ENCODE measurements around the gene DNMT3B. TPM values are rescaled to one million over a fixed set of nuclear protein-coding genes. Genes with fewer than 3 reads are reported as not detected.

DNMT3B gene
- total RNA-seq, 4 donors from 2014 or later, result 0.20 to 0.39 (median 0.30) TPM

DNA sequence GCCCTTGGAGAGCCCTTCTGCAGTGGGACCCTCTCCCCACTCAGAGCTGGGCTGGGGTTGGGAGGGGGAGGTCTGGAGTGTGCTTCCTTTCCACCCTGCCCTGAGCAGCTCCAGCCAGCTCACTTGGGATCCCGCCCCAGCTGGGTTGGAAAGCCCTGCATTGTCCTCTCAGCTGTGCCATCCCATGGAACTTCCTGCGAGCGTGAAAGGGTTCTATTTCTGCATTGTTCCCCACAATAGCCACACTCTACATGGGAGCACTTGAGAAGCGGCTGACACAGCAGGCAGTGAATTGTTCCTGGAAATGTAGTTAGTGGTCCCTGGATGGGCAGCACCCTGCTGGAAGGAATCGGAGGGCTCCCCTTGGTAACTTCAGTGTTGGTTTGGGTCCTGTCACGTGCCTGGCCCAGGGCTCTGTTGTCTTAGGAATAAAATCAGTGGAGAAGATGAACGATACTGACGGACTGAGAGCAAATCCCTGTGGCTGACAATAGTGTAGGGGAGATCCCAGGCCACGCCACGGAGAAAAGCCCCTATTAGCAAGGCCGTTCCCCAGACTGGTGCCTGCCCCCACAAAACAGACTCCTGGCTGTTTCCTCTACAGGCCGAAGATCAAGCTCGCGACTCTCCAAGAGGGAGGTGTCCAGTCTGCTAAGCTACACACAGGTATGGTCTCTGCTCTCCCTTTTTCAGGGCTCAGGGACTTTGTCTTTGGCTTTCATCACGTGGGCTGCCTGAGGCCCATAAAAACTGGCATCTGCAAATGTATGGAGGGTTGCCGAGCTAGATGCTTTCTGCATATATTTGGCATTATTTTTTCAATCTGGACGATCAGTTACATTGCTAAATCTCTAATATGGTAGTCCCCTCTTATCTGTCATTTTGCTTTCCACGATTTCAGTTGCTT is 18.8 kb downstream of the DNMT3B start:
- DNase-seq, result no peak
- in situ Hi-C loops (cut with MboI; ENCODE audit: low sequenced_read_pairs in 4 of 4) (loop anchor here in 1 of 4 donors (25.0 kb wide), 1 partner anchor 506 kb away; the partner anchor contains the start of gene BPIFB1), intact Hi-C loops (cut with DNase I; ENCODE audit: low total_unique reads) (no loop called here)
- no peaks in the 10 kb centered on the region for H3K9me3 ChIP-seq
- no peak overlapping the region for H3K27ac ChIP-seq
- TF ChIP-seq, protein P1, sequence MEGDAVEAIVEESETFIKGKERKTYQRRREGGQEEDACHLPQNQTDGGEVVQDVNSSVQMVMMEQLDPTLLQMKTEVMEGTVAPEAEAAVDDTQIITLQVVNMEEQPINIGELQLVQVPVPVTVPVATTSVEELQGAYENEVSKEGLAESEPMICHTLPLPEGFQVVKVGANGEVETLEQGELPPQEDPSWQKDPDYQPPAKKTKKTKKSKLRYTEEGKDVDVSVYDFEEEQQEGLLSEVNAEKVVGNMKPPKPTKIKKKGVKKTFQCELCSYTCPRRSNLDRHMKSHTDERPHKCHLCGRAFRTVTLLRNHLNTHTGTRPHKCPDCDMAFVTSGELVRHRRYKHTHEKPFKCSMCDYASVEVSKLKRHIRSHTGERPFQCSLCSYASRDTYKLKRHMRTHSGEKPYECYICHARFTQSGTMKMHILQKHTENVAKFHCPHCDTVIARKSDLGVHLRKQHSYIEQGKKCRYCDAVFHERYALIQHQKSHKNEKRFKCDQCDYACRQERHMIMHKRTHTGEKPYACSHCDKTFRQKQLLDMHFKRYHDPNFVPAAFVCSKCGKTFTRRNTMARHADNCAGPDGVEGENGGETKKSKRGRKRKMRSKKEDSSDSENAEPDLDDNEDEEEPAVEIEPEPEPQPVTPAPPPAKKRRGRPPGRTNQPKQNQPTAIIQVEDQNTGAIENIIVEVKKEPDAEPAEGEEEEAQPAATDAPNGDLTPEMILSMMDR (IDR thresholded peaks at IDR 0.05 in 4 of 5, conservative IDR thresholded peaks at IDR 0.05 in 1 of 5), result no peak
- no peak for TF ChIP-seq POLR2A (IDR thresholded peaks at IDR 0.05)
- H3K4me1 ChIP-seq, result peaks cover 0 to 2% of the 10 kb centered on the region in 2 donors
- no peaks in the 10 kb centered on the region for H3K27me3 ChIP-seq
- H3K4me3 ChIP-seq, result no peak overlapping the region
- ATAC-seq, result no peak
- no peaks in the 10 kb centered on the region for H3K36me3 ChIP-seq

DNA sequence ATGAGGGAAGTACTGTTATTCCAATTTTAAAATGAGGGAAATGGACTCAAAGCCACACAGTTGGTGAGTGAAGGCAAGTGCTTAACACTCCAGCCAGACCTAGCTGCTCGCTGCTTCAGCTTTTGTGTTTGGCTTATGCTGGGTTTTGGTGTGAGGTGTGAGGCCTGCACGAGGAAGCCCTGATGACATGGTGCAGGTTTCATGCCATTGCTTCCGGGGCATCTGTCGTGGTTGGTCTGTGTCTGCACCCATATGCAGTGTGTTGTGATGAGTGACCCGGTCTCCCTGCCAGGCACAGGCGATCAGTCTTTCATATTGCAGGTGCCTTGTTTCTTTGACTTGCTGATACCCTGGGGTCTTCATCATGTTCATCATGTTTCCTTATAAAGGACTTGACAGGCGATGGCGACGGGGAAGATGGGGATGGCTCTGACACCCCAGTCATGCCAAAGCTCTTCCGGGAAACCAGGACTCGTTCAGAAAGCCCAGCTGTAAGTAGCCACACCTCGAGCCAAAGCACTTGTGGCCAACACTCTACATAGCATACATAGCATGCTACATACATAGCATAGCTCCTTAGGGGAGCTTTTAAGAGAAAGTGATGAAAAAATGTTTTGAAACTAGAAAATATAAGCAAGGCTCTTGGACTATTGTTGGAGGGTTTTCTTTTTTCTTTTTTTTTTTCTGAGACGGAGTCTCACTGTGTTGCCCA is 22.3 kb downstream of the DNMT3B start:
- Histone ChIP-seq H3K36me3 (no peaks in the 10 kb centered on the region), H3K4me3 (no peak overlapping the region), H3K27ac (no peak overlapping the region), H3K9me3 (no peaks in the 10 kb centered on the region), H3K4me1 (peaks cover 5 to 15% of the 10 kb centered on the region in 2 donors), H3K27me3 (no peaks in the 10 kb centered on the region)
- intact Hi-C loops (cut with DNase I; ENCODE audit: low total_unique reads) (no loop called here), in situ Hi-C loops (cut with MboI; ENCODE audit: low sequenced_read_pairs in 4 of 4) (loop anchor here in 1 of 4 donors (25.0 kb wide), 1 partner anchor 503 kb away; the partner anchor contains the start of gene BPIFB1)
- DNase-seq (no peak), ATAC-seq (no peak)
- TF ChIP-seq, protein P1 (IDR thresholded peaks at IDR 0.05 in 4 of 5, conservative IDR thresholded peaks at IDR 0.05 in 1 of 5), result no peak

DNA sequence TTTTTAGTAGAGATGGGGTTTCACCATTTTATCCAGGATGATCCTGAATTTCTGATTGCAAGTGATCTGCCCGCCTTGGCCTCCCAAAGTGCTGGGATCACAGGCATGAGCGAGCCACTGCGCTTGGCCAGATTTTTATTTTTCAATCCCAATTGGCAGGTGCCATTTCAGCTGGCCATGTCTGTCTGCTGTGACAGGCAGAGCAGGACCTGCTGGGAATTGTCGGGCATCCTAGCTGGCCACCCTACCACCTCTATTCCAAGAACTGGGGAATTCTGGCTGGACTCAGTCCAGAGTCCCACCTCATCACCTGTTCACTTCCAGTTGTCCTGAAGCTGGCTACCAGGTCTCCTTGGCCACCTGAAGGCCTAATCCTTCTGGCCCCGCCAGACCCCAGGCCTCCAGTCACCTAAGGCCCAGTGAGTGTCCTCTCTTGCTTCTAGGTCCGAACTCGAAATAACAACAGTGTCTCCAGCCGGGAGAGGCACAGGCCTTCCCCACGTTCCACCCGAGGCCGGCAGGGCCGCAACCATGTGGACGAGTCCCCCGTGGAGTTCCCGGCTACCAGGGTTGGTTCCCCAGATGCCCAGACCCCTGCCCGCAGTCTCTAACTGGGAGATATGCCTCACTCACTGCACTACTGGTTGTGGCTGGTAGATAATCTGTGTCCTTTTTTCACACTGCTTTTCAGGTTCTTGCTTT is 24.0 kb downstream of the DNMT3B start:
- DNase-seq, result no peak
- ATAC-seq, result no peak
- H3K4me3 ChIP-seq, result no peak overlapping the region
- H3K27me3 ChIP-seq, result no peaks in the 10 kb centered on the region
- in situ Hi-C loops (cut with MboI; ENCODE audit: low sequenced_read_pairs in 4 of 4) (loop anchor here in 1 of 4 donors (25.0 kb wide), 1 partner anchor 501 kb away; the partner anchor contains the start of gene BPIFB1), intact Hi-C loops (cut with DNase I; ENCODE audit: low total_unique reads) (no loop called here)
- TF ChIP-seq POLR2A (IDR thresholded peaks at IDR 0.05), result no peak
- TF ChIP-seq, protein P1 (IDR thresholded peaks at IDR 0.05 in 4 of 5, conservative IDR thresholded peaks at IDR 0.05 in 1 of 5), result no peak
- H3K9me3 ChIP-seq, result no peaks in the 10 kb centered on the region
- peaks cover 5 to 15% of the 10 kb centered on the region in 2 donors for H3K4me1 ChIP-seq
- no peaks in the 10 kb centered on the region for H3K36me3 ChIP-seq
- H3K27ac ChIP-seq, result peak overlapping the region in 2 of 4 donors; percentile 46 to 55

DNA sequence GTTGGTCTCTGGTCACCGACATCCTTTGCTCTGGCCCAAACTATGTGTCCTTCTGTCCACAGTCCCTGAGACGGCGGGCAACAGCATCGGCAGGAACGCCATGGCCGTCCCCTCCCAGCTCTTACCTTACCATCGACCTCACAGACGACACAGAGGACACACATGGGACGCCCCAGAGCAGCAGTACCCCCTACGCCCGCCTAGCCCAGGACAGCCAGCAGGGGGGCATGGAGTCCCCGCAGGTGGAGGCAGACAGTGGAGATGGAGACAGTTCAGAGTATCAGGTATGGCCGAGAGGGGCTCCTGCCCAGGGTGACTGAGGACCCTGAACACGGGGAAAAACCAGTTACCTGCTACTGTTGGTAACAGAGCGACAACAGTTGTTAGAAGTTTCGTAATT is 25.0 kb downstream of the DNMT3B start:
- in situ Hi-C loops (cut with MboI; ENCODE audit: low sequenced_read_pairs in 4 of 4) (loop anchor here in 1 of 4 donors (25.0 kb wide), 1 partner anchor 500 kb away; the partner anchor contains the start of gene BPIFB1), intact Hi-C loops (cut with DNase I; ENCODE audit: low total_unique reads) (no loop called here)
- ATAC-seq (no peak), DNase-seq (no peak)
- Histone ChIP-seq H3K27ac (no peak overlapping the region), H3K27me3 (no peaks in the 10 kb centered on the region), H3K36me3 (no peaks in the 10 kb centered on the region), H3K9me3 (no peaks in the 10 kb centered on the region), H3K4me1 (peaks cover 5 to 15% of the 10 kb centered on the region in 2 donors), H3K4me3 (no peak overlapping the region)
- no peak for TF ChIP-seq POLR2A (IDR thresholded peaks at IDR 0.05)
- TF ChIP-seq, protein P1 (IDR thresholded peaks at IDR 0.05 in 4 of 5, conservative IDR thresholded peaks at IDR 0.05 in 1 of 5), result no peak

All from gastrocnemius medialis (tissue), 4 donors.